NCI-H2227 (cell line): ENCODE results near the gene ADCY5.
"Not testable (repeated sequence)": the region's sequence is repeated elsewhere in the genome, so short reads cannot be mapped to it uniquely, and the experiment has no call there.

Source experiments
- DNase-seq: peaks from one replicate; lab custom pipeline; 2025; ENCODE audit not compliant: unreplicated experiment; lab: John Stamatoyannopoulos, UW

The ADCY5 gene

DNA sequence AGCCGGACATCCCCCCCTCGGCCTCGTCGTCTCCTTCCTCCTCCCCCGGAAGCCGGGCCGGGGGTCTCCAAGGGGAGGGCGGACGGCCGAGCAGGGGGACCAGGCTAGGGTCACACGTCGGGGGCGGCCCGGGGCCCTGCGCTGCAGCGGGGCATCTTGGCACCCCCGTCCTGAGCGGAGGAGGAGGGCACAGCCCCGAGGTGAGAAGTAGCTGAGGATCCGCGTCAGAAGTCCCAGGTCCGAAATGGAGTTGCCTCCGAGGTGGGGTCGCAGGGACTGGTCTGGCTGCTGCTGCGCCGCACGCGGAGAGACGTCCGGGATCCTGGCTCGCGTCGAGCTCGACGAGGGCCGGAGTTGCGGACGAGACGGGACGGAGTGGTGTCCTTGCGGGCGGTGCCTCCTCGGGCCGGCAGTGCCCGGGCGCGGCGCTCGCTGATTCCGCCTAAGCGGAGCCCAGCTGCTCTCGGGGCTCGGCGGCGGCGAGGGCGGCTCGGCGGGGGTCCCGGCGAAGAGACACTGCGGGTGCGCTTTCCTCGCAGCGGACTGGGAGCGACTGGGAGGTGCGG lies at the start of gene ADCY5:
Gene ADCY5, minus strand, starts transcription at position 555 of the 566 bp plus-strand sequence. Its CDS starts 545 bp downstream, at position 10.
- peak; percentile 33 for DNase-seq

- no peak for DNase-seq
These were observed 45.0 kb upstream of the ADCY5 start for GRCh38 chr3:123493912-123494311.

GRCh38 chr3:123491966-123492587 lies 43.2 kb upstream of the ADCY5 start:
- no peak for DNase-seq

- peak; percentile 69 for DNase-seq
These were observed 40.6 kb upstream of the ADCY5 start for GRCh38 chr3:123489400-123490004.

DNA sequence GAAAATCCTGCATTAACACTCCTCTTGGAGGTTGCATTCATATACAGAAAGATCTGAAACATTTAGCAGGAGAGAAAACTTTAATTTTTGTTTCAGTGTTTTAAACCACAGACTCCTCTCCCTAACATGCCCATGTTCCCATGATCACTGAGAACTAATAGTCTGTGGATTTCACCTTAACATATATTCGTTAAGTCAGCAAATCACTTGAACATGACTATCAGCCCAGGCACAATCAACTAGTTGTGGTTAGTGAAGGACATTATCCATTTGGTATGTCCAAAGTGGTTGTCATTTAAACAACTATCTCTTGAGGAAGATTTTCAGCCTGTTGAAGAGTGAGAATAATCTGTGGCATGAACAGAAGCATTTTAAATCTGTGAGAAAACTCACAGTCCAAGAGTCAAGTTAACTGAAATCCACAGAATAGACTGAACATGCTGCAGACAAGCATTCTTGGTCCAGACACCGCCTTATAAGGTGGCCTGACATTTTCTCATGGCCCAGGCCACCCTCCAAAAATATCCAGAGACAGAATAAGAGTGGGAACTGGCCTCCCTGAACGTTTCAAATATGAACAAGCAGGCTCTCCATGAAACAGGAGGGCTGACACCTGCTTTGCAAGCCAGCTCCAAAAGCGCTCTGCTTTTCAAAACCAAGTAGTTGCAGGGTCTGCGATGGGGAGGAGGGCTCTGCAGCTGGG lies 39.9 kb upstream of the ADCY5 start:
- no peak for DNase-seq

DNA sequence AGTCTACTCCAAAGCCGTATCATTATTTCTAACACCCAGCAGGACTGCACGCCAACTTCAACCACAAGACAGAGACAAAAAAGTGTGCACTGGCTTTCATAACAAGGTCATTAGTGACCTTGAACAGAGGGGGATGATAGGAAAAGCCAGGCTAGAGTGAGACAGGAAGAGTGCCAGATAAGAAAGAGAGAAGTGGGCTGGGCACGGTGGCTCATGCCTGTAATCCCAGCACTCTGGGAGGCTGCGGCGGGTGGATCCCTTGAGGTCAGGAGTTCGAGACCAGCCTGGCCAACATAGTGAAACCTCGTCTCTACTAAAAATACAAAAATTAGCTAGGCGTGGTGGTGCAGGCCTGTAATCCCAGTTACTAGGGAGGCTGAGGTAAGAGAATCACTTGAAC lies 38.2 kb upstream of the ADCY5 start:
- DNase-seq: not testable (repeated sequence)

DNA sequence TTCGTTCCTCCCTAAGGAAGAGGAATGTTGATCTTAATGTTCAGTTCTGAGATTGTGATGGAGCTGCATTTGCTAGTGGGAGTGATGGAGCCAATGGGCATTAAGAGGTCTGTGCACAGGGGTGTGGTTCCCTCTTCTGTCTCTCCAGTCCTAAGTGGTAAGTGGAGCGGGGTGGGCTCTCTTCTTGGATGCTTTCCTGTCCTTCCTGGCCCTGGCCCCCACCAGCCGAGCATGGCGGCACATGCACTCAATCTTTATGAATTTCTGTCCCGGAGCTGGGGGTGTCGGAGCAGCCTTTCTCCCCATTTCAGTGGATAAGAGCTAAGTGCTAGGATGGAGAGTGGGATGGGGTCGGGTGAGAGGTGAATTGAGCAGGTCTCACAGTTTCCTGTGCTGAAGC lies 37.6 kb upstream of the ADCY5 start:
- DNase-seq: no peak

DNA sequence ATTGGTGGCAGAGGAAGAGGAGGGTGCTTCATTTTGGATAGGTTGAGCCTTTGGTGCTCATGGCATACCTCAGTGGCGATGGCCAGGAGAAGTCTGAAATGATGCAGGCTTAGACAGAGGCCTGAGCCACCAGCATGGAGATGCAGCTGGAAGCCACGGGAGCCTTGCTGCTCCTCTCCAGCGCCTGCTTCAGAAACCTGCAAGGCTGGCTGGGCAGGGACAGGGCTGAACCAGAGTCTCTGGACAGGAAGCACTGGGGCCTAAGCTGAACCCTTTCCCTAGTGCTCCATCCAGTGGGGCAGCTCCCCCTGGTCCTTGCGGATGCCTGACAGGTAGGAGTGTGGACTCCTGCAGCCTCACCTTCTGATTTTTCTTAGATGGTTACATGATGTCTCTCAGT lies 36.7 kb upstream of the ADCY5 start:
- no peak for DNase-seq

GRCh38 chr3:123483146-123483545 lies 34.3 kb upstream of the ADCY5 start:
- DNase-seq: no peak

DNA sequence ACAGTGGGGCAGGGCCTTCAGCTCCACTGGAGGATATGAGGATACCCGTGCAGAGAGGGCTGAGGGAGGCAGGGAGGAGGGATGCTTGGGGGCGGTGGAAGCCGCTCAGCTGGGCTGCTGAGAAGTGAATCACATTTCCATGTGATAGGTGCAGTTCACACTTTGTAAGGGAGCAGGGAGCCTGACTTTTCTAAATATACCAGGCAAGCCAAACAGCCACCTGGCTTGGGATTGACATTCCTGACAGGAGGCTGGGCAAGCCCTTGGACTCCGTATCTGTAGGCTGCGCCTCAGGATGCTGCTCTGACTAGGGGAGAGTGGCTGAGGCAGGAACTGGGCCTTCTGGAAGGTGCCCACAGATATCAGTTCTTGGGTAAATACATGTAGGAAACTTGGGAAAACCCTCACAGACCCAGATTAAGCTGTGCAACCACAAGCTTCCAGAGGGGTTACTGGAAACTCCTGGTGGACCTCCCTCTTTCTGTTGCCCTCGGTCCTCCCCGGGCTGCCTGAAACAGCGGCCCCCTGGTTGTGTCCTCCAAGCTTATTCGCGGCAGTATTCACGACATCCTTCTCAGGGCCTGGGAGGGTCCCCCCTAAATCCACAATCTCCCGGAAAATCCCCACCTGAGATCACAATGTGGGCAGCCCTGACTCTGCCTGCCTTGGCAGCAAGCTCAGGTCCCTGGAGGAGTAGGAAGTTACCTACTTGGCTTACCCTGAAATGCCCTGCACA lies 33.0 kb upstream of the ADCY5 start:
- no peak for DNase-seq

- no peak for DNase-seq
These were observed 32.2 kb upstream of the ADCY5 start for GRCh38 chr3:123481071-123481470.

DNA sequence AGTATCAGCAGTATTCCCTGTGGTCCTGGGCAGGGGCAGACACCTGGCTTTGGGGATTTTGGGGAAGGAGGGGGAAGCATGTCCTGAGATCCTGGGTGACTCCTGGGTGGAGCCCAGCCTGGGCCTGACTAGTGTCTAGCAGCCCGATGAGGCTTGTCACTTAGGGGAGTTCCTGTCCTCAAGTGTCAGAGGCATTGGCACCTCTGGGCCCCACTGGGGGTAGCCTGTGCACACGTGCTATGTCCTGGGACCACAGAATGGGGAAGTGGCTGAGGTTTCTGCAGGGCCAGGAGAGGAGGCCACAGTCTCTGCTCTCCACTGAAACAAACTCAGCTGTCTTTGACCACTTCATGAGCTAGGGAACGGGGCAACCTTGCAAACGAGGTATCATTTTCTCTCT lies 31.5 kb upstream of the ADCY5 start:
- no peak for DNase-seq

DNA sequence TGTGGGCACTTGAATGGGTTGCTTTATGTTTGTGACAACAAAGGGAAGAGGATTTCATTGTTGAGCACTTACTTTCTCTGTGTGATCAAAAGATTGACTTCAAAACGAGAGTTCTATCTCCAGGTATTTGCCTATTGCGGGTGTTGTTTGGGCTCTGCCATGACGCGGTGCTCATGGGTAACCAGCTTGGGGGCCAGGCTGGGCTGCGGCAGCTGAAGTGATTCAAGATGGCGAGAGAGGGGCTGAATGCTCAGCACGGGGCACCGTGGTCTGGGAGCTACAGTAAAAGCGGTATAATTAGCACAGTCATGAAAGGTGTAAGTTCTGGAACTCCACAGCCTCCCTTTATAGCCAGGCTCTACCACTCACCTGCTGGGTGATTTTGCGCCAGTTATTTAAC lies 31.0 kb upstream of the ADCY5 start:
- DNase-seq: no peak

GRCh38 chr3:123478314-123478713 lies 29.4 kb upstream of the ADCY5 start:
- DNase-seq: no peak

DNA sequence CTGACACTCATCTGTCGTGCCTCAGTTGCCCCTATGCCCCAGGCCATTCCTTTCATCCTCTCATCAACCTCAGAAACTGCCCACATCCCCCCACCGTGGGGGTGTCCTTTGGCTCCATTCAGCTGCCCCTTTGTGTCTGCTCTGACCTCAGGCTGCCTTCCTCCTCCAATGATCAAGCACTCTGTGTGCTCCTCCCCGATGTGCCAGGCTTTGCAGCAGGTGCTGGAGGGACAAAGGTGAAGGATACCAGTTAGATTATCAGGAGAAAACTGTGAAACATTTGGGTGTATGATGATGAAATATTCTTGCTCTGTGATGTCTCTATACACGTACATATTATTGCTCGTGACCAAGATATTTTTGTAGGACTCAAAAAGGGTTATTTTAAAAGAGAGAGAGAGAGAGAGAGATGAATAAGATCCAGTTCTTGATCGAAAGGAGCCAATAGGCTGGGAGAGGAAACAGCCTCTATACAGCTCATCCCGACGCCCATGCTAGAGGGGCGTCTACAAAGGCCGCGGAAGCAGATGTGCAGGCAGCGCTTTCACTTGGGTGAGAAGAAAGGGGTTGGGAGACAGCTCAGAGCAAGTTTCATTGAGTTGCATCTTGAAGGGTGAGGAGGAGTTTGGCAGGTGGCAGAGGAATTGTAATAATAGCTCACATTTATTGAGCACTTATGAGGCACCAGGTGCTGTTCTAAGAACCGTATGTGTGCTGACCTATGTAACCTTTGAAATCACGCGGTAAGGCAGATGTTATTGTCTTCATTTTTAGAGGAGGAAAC lies 28.3 kb upstream of the ADCY5 start:
- DNase-seq: peak; percentile 48

DNA sequence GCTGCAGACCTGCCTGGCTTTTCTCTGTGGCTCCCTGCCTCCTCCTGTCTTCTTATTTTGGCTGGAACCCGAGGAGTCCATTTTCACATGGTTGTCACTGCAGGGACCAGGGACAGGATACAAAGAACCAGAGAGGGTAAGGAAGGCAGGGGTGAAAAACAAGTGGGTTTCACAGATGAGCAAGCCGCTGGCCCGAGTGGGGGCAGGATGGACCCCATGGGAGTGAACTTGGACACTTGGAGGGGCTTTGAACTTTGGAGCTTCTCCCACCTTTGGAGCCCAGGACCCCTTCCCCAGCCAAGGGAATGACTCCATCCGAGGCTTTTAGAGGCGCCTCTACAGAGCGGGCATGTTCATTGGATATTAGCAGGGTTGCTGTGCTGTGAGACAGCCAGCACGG lies 26.9 kb upstream of the ADCY5 start:
- no peak for DNase-seq

- DNase-seq: no peak
These were observed 22.2 kb upstream of the ADCY5 start for GRCh38 chr3:123471106-123471505.

DNA sequence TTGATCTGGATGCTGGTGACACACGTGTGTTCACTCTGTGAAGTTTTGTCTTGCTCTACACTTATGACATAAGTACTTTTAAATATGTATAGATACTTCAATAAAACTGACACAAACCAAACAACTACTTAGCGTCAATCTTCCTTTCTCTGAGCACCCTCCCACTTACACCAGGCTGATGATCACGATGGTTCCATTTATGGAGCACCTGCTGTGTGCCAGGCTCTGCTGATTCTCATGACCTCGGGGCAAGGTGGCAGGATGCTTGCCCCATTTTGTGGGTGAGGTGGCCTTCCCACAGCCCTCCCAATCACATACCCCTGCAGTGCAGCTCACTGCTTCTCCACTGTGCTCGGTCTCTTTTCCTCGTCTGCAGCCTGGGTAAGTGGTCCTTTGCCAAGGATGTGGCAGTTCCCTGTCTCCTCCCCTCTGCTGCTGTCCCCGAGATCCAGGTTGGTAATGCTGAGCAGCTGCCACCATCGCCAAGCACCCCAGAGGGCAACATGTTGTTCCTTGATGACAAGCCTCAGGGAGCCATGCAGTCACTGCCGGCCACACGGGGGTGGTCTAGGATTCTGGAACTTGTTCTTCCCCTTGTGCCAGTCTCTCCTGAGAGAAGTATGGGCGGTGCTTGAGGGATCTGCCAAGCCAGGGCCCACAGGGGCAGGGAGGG lies 20.6 kb upstream of the ADCY5 start:
- DNase-seq: no peak

DNA sequence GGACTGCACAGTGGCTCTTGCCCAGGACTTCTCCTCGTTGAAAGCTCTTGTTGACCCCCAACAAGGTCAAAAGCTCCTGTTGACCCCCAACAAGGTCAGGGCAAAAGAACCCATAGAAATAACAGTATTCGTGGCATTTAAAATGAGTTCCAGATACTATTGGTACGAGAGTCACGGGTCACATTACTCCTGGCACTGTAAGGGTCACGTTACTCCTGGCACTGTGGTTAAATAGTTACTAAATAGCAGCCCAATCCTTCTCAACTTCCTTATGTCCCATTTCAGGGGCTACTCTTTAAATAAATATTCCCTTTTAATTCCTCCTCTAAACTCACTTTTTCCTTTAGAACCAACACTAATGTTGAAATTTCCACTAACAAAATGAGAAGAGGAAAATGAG lies 18.2 kb upstream of the ADCY5 start:
- DNase-seq: no peak

DNA sequence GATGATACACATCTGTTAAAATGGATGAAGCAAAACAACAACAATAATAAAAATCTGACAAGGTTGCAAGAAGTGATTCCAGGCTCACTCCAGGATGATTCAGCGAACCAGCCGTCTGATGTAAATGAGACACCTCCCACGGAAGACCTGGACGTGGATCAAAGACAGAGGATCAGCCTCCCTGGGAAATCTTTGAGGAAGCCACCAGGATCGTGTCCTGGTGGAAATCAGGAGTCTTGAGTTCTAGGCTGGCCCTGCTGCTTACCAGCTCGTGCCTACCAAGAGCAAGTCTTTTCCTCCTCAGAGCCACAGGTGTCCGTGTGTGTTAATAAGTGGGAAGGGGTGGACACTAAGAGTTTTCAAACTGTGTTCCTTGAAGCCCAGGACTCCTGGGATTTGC lies 15.3 kb upstream of the ADCY5 start:
- no peak for DNase-seq
